Smooth muscle cell (in vitro differentiated cells): ENCODE results near the gene DNAJC5. TPM values are rescaled to one million over a fixed set of nuclear protein-coding genes. Genes with fewer than 3 reads are reported as not detected.

ENCODE experiments used
- DNase-seq: peaks from one replicate; lab custom pipeline; 2025; ENCODE audit not compliant: unreplicated experiment; lab: John Stamatoyannopoulos, UW
- H2AFZ ChIP-seq: fragments of 200-600 bp; sonication (generic); 2 replicates; pipeline ENCODE4 v1.6.0; 2016; ENCODE audit warnings: antibody characterized with exemption, low read depth, mild to moderate bottlenecking
- H3F3A ChIP-seq: fragments of 200-600 bp; sonication (generic); 2 replicates; pipeline ENCODE4 v1.6.0; 2017; ENCODE audit warnings: antibody characterized with exemption, low read depth
- H3K27ac ChIP-seq: fragments of 200-600 bp; sonication (generic); 2 replicates; pipeline ENCODE4 v1.5.1; 2016; ENCODE audit warnings: low read depth, mild to moderate bottlenecking
- H3K27me3 ChIP-seq: fragments of 200-600 bp; sonication (generic); 2 replicates; pipeline ENCODE4 v1.6.1; 2016; ENCODE audit warnings: low read depth, mild to moderate bottlenecking
- H3K36me3 ChIP-seq: fragments of 200-600 bp; sonication (generic); 2 replicates; pipeline ENCODE4 v1.5.1; 2016; ENCODE audit warnings: low read depth
- H3K4me1 ChIP-seq: fragments of 200-600 bp; sonication (generic); 2 replicates; pipeline ENCODE4 v1.5.1; 2016; ENCODE audit warnings: low read depth
- H3K4me2 ChIP-seq: fragments of 200-600 bp; sonication (generic); 2 replicates; pipeline ENCODE4 v1.6.0; 2016; ENCODE audit warnings: mild to moderate bottlenecking
- H3K4me3 ChIP-seq: fragments of 200-600 bp; sonication (generic); 2 replicates; pipeline ENCODE4 v1.5.1; 2016; ENCODE audit warnings: mild to moderate bottlenecking
- H3K79me2 ChIP-seq: fragments of 200-600 bp; sonication (generic); 2 replicates; pipeline ENCODE4 v1.6.0; 2016; ENCODE audit warnings: low read depth, mild to moderate bottlenecking
- H3K9ac ChIP-seq: fragments of 200-600 bp; sonication (generic); 2 replicates; pipeline ENCODE4 v1.6.0; 2016; ENCODE audit warnings: low read depth
- H3K9me3 ChIP-seq: fragments of 200-600 bp; sonication (generic); replicated peaks from 2 replicates; pipeline ENCODE4 v1.5.1; 2016; ENCODE audit warnings: low read depth
- H4K20me1 ChIP-seq: fragments of 200-600 bp; sonication (generic); 2 replicates; pipeline ENCODE4 v1.6.0; 2016; ENCODE audit warnings: low read depth
- CTCF ChIP-seq: fragments of 200-600 bp; sonication (generic); IDR thresholded peaks from 2 replicates; pipeline ENCODE4 v1.5.1; 2017; ENCODE audit warnings: borderline replicate concordance, mild to moderate bottlenecking, antibody characterized with exemption; ENCODE audit not compliant: insufficient read depth, poor library complexity, severe bottlenecking
- WGBS: methylation state at CpG from one replicate; pipeline ENCODE4 v1.1.7; 2016; ENCODE audit warnings: low lambda C conversion rate; 5-methylcytosine and 5-hydroxymethylcytosine counted together
- polyA plus RNA-seq: library from polyadenylated mRNA; unstranded; fragments of >200 nt; fragmentation: Nextera tagmentation; extraction: Ambion mirVana; gene quantifications from 2 replicates; pipeline ENCODE4 v1.2.1, GENCODE V29; 2016
- total RNA-seq: library from RNA; depleted of rRNA; stranded (reverse); fragments of >200 nt; gene quantifications from 2 replicates; pipeline ENCODE4 v1.2.3, GENCODE V29; 2014

DNAJC5 gene
- total and polyA plus RNA-seq, 2 experiments from 2014 or later = 8.7 to 24.5 TPM

GRCh38 chr20:63939061-63939935 lies 44.4 kb downstream of the DNAJC5 start:
- Histone ChIP-seq H3K4me1 (no peaks in the 10 kb centered on the region), H3K27ac (no peak overlapping the region), H3K9ac (no peak overlapping the region), H4K20me1 (peaks cover 96% of the 10 kb centered on the region), H3K27me3 (no peaks in the 10 kb centered on the region), H3K4me2 (peak overlapping the region; percentile 44), H2AFZ (no peak overlapping the region), H3K9me3 (no peaks in the 10 kb centered on the region), H3K36me3 (no peaks in the 10 kb centered on the region), H3K4me3 (no peak overlapping the region), H3F3A (peaks cover 14% of the 10 kb centered on the region), H3K79me2 (no peaks in the 10 kb centered on the region)
- DNase-seq = no peak
- 65% methylated on average over 33 of the region's 33 CpGs for WGBS
- TF ChIP-seq CTCF = no peak

DNA sequence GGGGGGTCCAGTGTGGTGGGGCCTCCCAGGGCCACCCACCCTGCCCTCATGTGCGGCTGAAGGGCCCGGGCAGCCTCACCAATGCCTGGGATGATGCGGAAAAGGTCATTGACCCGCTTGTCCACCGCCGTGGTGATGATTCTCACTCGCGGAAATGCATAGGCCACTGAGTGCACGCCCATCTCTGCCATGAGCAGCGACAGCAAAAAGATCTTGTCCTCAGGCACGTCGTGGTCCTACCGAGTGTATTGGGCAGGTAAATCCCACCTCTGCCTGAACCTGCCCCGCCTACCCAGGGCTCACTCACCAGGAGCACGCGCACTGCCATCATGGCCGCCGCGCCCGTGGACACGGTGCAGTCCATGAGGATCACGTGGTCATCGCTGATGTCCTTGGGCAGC lies 45.1 kb downstream of the DNAJC5 start:
- Histone ChIP-seq H3K4me3 (no peak overlapping the region), H3K79me2 (no peaks in the 10 kb centered on the region), H3K9me3 (no peaks in the 10 kb centered on the region), H3F3A (peaks cover 14% of the 10 kb centered on the region), H3K9ac (no peak overlapping the region), H2AFZ (no peak overlapping the region), H4K20me1 (peaks cover 96% of the 10 kb centered on the region), H3K27me3 (no peaks in the 10 kb centered on the region), H3K4me2 (no peak overlapping the region), H3K27ac (no peak overlapping the region), H3K4me1 (no peaks in the 10 kb centered on the region), H3K36me3 (no peaks in the 10 kb centered on the region)
- no peak for DNase-seq
- TF ChIP-seq CTCF = no peak
- WGBS = 86% methylated on average over 23 of the region's 23 CpGs

DNA sequence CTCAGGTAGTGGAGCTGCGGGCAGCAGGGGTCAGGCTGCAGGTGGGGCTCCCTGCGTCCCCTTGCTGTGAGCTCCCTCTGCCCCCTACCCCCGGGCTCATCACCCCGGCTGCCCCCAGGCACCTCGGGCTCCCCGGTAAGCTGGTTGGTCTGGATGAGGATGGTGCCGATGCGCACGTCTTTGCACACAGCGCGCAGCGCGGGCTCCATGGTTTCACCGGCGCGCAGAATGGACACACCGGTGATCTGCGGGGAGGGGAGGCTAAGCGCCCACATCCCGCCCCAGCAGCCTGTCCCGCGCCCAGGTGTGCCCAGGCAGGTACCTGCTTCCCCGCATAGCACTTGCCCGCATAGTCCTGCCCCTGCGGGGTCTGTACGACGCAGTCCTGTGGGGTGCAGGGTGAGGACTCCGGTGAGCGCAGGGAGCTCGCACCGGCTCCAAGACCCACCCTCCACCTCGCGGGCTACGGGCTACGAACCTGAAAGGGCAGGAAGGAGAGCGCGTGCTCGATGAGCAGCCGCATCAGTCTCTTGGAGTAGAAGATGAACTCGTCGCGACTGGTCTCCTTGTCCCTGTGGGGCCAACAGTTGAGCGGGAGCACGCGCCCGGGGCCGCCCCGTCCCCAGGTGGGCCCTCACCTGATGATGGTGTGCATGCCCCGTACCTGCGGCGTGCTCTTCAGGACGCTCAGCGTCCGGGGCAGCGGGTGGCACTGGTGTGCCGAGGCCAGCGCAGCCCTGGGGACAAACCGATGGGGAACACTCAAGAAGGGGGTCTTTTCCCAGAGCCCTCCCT lies 45.7 kb downstream of the DNAJC5 start:
- H3K36me3 ChIP-seq = no peaks in the 10 kb centered on the region
- DNase-seq = no peak
- H3K9me3 ChIP-seq = no peaks in the 10 kb centered on the region
- H2AFZ ChIP-seq = no peak overlapping the region
- H3K4me2 ChIP-seq = no peak overlapping the region
- no peak overlapping the region for H3K4me3 ChIP-seq
- H3K4me1 ChIP-seq = no peaks in the 10 kb centered on the region
- 89% methylated on average over 52 of the region's 58 CpGs for WGBS
- no peak overlapping the region for H3K27ac ChIP-seq
- no peak for TF ChIP-seq CTCF
- no peaks in the 10 kb centered on the region for H3K27me3 ChIP-seq
- peaks cover 96% of the 10 kb centered on the region for H4K20me1 ChIP-seq
- no peak overlapping the region for H3K9ac ChIP-seq
- peaks cover 3% of the 10 kb centered on the region for H3K79me2 ChIP-seq
- peaks cover 14% of the 10 kb centered on the region for H3F3A ChIP-seq
